HG02943 (cell line): Measurements from ENCODE around the gene KLRD1.
"Not testable (repeated sequence)": the region's sequence is repeated elsewhere in the genome, so short reads cannot be mapped to it uniquely, and the experiment has no call there.

ENCODE experiments used
- ATAC-seq: cut with Tn5 transposase; IDR thresholded peaks from one replicate; pipeline ENCODE4 v1.9.1; 2021; ENCODE audit warnings: mild to moderate bottlenecking, low read depth, moderate library complexity; ENCODE audit not compliant: unreplicated experiment

KLRD1 gene, protein sequence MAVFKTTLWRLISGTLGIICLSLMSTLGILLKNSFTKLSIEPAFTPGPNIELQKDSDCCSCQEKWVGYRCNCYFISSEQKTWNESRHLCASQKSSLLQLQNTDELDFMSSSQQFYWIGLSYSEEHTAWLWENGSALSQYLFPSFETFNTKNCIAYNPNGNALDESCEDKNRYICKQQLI

DNA sequence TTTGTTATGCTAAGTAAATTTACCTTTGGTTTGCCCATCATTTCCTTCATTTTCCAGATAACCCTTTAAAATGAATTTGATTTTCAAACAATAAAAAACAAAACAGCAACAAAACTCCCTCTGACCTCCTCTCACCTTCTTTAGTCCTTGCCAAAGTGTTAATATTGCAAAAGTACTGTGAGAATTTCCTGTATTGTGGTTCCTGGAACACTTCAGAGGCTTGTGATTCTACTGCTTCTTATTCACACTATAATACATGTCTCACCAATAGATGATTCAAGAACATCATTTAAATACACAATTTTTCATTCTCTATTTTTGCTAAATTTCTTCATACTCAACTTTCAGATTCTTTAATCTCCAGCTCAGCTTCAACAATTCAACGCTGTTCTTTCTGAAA lies at the start of gene KLRD1:
Gene KLRD1, plus strand, starts transcription at position 241 of the 400 bp plus-strand sequence. CDS start 208 bp downstream, outside the sequence.
- no peak for ATAC-seq

DNA sequence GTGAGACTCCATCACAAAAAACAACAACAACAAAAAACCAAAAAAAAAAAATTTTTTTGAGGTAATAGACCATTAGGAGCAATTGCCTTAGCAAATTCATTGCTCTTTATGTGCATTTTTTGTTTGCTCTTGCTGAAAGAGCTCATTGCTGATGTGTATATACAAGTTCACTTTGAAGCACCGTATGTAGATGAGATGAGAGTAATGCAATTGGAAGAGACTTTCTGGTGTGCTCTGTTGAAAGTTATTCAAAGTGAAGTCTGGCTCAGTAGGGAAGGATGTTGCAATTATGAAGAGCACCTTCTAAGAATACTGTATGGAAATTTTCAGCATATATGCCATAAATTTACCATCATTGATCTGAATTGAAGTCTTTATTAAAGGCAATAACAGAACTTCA lies 46.7 kb upstream of the KLRD1 start:
- no peak for ATAC-seq

DNA sequence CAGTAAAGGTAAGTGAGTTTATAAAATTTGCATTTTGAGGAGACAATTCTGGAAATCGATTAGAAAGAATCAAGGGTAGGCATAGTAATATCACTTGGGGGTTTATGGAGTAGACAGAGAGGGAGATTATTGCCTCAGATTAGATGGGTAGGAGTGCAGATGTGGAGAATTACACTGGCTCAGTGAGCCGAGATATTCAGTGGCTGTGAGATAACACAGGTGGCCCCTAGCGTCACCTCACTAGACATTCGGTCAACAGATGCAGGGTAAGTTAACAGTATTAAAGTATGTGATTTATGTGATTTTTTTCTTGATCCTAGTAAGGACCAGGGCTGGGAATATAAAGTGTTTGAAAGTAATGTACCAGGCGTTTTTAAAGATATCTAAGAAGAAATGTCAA lies 39.6 kb upstream of the KLRD1 start:
- no peak for ATAC-seq

DNA sequence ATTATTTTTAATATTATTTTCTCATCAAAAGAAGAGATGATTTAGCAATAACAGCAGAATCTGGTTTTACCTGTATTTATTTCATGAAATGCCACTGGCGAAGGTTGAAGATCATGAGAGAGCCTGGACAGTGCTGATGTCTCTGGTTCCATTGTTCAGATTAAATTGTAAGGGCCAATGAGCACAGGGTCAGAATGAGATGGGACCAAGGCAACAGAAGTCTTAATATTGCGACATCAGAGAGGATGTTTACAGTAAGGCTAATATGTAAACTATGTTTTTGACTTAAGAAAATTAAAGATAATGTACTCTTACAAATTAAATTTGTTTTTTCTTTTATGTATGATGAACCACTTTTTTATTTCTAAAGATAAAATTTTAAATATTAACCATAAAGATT lies 35.2 kb upstream of the KLRD1 start:
- no peak for ATAC-seq

DNA sequence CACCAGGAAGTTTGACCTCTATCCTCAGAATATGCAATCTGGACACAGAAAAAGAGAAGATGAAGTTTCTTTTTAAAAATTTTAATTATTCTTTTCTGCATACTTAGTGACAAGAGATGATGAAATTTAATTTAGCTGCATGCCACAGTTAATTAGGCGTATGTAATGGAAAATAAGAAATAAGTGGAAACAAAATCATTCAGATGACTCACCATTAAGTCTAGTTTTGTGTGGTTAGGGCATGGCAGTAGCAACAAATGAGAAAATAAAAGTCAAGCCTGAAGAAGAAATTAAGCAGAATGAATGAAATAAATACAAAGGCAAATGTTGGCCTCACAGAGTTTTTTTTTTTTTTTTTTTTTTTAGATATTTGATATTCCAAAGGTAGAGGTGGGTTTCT lies 30.9 kb upstream of the KLRD1 start:
- no peak for ATAC-seq

DNA sequence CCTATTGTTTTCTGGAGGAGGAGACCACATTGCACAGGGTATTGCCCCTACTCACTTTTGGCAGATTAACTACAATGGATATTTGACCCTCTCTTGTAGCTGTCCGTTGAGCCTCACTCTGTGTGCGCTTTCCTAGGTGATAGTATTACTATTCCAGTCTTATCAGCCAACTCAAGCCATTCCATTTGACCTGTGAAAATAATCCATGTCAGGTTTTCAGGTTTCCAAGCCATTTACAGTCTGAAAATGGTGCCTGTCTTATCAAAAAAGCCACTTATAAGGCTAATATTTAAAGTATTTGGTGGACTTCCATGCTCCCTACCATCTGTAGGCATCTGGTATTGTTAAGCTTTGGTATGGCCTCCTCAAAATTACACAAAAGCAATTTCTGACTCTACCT lies 29.6 kb upstream of the KLRD1 start:
- no peak for ATAC-seq

DNA sequence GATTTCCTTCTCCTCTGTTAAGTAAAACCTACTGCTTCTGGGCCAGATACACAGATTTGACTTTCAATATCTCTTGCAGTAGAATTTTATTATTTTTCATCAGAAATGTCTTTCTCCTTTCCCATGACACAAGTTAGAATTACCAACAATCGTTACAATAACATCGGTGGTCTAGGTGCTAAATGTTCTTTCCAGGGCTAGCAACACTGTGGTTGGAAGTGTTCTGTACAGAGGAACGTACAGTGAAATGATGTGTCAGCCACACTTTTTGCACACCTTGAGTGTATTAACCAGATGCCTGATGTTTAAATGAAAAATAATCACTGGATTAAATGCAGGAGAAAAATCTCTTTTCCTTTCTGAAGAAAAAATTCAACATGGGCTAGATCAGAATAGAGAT lies 27.7 kb upstream of the KLRD1 start:
- ATAC-seq = no peak

DNA sequence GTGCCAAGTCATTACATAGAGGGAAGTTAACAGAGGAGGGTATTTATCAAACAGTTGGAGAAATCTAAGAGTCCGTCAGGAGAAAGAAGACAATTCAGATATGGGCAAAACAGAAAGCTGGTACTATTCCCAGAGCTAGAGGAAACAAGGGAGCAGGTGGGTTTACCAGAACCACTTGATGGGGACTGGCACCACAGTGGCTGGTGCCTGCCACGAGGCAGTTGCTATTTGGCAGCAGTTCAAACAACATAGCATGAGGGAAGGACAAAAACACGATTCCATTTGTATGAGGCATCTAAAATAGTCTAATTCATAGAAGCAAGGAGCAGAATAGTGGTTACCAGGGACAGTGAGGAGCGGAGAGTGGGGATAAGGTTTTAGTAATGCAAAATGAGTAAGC lies 24.6 kb upstream of the KLRD1 start:
- ATAC-seq = no peak

DNA sequence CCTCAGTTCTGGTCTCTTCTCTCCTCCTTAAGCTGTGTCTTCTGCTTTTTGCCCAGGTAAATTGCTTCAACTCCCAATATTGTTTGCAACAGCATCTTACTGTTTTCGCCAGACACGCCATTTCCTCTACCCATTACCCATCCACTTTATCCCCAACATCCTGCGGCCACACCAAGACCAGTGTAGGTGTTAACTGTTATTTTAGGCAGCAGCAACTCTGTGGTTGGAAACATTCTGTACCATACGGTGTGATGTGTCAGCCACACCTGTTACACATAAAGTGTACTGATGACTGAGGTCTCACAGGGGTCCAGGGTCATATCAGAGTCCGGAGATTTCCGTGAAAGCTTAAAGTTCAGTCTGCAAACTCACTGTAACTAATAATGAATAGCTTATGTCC lies 21.8 kb upstream of the KLRD1 start:
- no peak for ATAC-seq

DNA sequence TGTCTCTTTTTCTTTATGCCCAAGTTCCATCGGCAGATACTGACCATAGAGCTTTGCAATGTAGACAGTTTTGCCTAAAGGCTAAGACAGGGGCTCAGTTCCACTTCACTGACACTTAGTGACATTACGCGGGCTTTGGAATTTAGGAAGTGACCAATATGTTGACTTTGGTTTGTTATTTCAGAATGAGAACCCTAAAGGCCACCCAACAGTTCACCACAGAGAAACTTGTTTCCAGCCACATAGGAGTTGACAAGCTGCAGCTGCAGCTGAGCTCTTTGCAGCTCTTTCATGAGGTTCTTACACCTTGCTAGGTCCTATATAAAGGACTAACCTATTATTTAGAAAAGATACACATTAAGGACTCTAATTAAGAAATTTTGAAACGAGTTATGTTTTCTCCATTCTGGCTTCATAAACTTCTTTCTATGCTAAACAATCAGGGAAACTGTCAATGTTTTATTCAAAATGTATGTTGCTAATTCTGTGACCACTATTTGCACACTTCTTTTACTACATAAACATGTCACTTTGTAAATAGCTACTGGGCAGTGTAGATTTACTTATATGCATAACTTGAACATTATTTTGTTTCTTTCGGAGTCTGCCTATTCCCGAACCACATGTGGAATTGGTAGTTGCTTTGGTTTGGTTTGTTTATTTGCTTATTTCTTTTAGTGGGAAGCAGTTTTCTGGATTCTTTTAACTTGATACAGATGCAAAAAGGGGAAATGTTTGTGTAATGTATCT lies 18.5 kb upstream of the KLRD1 start:
- ATAC-seq = no peak

DNA sequence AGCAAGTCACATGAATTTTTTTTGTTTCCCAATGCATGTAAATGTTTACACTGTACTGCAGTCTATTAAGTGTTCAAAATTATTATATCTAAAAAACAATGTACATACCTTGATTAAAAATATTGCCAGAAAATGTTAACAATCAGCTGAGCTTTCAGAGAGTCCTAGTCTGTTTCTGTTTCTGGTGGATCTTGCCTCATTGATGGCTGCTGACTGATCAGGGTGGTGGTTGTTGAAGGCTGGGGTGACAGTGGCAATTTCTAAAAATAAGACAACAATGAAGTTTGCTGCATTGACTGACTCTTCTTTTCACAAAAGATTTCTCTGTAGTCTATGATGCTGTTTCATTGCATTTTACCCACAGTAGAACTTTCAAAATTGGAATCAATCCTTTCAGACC lies 16.6 kb upstream of the KLRD1 start:
- ATAC-seq = no peak

DNA sequence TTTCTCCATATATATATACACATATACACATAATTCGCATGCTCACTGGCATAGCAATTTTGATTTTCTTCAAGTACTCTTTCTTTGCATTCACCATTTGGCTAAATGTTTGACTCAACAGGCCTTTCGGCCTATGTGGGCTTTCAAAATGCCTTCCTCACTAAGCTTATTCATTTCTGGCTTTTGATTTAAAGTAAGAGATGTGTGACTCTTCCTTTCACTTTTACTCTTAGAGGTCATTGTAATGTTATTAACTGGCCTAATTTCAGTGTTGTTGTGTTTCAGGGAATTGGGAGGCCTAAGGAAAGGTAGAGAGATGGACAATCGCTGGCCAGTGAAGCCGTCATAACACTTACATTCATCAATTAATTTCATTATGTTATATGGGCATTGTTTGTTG lies 14.5 kb upstream of the KLRD1 start:
- ATAC-seq = no peak

DNA sequence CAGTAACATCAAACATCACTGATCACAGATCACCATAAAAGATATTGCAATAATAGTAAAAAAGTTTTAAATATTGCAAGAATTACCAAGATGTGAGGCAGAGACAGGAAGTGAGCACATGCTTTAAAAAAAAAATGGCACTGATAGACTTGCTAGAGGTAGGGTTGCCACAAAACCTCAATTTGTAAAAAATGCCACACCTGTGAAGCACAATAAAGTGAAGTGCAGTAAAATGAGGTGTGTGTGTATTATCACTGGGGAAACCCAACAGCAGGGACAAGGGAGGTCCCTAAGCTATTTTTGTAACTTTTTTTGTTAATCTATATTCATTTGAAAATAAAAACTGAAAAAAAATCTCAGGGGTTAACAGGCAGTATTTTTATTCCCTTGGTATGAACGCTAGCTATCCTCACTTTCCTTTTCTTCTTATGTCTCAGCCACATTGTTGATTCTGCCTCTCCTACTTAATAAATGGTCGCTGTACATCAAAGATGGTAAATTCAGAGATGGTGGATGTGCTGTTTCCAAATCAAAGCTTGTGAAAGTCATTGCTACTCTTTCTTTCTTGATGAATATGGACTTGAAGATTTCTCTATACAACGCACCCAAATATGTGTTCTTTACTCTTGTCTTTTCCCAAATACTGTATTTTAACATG lies 14.0 kb upstream of the KLRD1 start:
- no peak for ATAC-seq

DNA sequence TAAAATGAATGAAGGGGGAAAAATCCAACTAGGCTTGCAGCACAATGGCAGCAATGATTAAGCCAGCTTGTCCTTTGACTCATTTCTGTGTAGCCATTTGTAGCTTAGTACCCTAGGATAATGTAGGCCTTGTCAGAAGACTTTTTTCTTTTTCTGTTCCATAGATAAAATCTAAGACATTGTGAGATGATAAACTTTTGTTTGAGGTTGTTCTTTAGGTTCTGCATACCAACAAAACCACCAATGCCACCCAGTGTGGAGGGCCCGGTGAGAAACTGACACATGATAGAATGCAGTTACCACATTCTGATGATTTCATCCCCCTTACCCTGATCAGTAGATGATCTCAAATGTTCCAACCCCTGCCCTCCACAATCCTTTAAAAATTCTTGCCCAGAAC lies 6.6 kb upstream of the KLRD1 start:
- no peak for ATAC-seq

DNA sequence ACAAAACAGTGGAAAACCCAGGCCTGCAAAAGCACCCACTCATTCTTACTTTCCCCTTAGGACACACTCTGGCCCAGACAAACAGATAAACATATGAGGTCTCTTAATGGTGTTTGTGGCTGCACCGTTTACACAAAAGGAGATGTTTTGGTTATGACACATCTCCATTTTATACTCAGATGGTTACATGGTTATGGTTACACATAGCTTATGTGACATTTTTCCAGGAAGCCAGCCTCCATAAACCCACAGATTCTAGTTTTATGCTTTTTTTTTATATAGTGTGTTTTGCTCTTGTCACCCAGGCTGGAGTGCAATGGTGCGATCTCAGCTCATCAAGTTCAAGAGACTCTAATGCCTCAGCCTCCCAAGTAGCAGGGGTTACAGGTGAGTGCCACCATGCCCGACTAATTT lies 3.5 kb upstream of the KLRD1 start:
- ATAC-seq = no peak

DNA sequence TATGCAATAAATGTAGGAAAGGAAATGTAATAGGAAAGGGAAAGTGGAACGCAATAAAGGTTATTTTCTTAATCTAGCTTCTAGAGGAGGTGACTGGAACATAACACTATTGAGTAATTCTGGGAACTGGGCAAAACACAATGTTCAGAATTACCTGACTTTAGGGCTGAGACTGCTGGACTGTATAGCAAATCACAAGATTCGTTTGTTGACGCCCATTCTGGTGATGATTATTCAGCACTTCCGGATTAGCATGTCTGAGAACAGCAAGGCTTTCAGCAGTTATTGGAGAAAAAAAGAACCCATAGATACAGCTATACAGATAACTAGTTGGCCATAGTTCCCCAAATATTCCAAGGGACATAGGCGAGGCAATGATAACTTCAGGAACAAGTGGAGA lies 2.3 kb upstream of the KLRD1 start:
- ATAC-seq = no peak

DNA sequence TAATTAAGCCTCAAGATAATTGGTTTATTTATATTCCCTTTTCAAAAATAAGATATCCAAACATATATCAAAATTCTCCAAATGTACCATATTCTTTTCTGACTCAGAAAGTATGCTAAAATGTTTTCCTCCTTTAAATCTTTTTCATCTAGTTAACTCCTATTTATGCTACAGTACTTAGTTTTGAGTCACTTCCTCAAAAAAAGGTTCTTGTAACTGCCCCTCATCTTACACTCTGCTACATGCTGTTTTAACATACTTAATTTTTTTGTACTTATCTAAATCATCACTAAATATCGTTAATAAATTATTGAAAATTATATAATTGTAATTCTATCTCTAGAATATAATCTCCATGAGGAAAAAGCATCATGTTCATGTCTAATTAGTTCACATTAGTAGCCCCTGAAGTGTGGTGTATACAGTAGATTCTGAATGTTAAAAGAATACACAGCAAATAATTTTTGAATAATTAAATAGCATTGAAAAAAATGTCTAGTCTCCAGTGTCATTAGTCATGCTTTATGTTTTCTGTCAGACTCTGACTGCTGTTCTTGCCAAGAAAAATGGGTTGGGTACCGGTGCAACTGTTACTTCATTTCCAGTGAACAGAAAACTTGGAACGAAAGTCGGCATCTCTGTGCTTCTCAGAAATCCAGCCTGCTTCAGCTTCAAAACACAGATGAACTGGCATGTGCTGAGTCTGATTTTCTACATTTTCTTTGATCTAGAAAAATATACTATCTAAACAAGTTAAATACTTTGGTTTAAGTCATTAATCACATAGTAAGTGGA lies 3.5 kb downstream of the KLRD1 start:
- no peak for ATAC-seq

DNA sequence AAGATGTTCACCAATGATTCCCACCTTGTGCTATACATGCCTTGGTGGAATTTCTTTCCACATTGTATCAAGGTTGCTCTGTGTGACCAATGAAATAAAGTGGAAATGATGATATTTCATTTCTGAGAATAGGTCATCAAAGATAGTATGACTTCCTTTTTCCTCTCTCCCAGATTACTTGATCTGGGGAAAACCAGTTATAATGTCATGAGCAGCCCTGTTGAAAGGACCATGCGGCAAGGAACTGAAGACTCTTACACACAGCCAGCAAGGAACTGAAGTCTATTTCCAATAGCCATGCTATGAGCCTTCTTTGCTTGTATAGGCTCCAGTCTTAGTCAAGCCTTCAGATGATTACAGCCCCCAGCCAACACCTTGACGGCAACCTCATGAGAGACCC lies 11.7 kb downstream of the KLRD1 start:
- ATAC-seq = no peak

DNA sequence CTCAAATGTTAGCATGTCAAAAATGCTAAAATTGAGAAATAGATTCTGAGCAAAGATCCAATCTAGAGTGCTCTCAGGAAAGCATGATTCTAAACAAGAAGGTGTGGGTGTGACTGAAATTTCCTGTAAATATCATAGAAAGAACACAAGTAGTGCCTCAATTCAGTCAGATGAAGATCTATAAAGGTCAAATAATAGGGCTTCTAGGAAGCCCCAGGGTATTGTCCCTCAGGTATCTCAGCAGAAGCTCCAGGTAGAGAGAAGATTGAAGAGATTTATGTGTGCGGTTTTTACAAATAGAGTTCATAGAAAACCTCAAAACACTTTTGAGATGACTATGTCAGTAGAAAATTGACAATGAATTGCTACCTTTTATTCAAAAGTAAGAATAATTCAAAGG lies 13.0 kb downstream of the KLRD1 start:
- no peak for ATAC-seq

DNA sequence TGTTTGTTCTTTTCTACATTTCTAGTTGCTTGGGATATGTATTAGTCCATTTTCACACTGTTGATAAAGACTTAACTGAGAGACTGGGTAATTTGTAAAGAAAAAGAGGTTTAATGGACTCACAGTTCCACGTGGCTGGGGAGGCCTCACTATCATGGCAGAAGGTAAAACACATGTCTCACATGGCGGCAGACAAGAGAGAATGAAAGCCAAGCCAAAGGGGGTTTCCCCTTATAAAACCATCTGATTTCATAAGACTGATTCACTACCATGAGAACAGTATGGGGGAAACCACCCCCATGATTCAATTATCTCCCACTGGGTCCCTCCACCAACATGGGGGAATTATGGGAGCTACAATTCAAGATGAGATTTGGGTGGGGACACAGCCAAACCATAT lies 21.0 kb downstream of the KLRD1 start:
- not testable (repeated sequence) for ATAC-seq

DNA sequence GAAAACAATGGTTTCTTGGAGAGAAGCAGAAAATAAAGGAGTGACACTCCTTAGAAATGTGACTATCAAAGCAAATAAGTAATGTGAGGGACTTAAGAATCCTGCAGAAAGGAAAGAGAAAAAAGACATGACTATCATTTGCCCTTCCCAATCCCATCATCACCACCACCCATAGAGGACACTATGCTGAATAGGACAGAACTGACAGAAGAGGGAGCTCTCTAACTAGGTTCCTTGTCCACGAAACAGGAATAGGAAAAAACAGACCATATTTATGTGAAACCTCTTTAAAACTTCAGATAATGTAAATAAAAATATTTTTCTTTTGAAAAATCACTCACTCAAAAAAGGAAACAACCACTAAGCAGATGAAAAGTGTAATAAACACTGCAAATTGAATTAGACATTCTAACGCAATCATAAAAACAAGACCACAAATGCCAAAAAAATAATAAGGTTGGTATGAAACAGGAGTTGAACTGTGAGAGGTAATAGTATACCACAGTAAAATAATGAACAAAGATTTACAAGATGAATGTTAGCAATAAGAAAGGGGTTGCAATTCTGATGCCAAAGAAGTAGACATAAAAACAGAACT lies 24.1 kb downstream of the KLRD1 start:
- no peak for ATAC-seq
